ENCODE data around the gene NANOS3. TPM values are rescaled to one million over a fixed set of nuclear protein-coding genes. Genes with fewer than 3 reads are reported as not detected.
A peak's percentile ranks its signal among the peaks of the same experiment; 100 is the strongest.

NANOS3 gene
- total and polyA plus RNA-seq, 2 of the 13 experiments (the other 11 are each of a cell fraction or from before 2014, with no cell fraction given), result 0.21 TPM; not detected in 1

DNA sequence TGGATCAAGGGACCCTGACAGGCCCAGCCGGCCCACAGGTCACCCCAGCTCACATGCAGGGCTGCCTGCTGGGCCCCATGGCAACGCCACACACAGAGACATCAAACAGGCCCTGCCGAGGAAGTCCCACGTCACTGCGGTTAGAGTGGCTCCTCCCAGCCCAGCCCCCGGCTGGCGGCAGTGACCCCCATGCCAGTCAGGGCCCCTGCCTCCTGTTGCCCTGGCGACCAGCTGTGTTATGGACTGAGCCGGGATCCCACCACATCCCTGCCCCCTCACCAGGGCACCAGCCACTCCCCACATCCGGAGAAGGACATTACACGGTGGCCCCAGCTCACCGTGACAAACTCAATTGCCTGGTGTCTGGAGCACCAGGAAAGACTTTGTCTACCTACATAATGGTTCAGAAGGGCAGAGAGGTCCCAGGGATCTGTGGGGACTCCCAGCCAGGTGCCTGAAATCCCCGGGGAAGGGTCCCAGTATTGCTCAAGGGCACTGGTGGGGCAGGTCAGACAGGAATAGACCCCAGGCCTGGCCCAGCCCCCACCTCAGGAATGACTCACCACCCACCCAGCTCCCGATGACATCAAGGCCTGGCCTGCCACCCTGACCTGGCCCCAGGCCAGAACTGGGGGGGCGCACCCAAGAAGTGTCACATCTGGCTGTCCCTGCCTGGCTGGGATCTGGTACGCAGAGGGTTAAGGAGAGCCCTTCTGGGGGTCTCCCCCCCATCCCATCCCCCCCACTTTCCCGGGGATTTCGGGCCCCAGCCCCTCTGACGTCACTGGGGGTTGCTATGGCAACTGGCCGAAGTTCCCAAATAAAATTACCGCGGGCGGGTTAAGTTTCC is 30.2 kb upstream of the NANOS3 start (continued):
- TF ChIP-seq, protein P1, sequence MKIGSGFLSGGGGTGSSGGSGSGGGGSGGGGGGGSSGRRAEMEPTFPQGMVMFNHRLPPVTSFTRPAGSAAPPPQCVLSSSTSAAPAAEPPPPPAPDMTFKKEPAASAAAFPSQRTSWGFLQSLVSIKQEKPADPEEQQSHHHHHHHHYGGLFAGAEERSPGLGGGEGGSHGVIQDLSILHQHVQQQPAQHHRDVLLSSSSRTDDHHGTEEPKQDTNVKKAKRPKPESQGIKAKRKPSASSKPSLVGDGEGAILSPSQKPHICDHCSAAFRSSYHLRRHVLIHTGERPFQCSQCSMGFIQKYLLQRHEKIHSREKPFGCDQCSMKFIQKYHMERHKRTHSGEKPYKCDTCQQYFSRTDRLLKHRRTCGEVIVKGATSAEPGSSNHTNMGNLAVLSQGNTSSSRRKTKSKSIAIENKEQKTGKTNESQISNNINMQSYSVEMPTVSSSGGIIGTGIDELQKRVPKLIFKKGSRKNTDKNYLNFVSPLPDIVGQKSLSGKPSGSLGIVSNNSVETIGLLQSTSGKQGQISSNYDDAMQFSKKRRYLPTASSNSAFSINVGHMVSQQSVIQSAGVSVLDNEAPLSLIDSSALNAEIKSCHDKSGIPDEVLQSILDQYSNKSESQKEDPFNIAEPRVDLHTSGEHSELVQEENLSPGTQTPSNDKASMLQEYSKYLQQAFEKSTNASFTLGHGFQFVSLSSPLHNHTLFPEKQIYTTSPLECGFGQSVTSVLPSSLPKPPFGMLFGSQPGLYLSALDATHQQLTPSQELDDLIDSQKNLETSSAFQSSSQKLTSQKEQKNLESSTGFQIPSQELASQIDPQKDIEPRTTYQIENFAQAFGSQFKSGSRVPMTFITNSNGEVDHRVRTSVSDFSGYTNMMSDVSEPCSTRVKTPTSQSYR (CRISPR knock-in tag; IDR thresholded peaks at IDR 0.05; ENCODE audit: borderline replicate concordance), result peak; percentile 69
- no peak for TF ChIP-seq GABPA (IDR thresholded peaks at IDR 0.05; ENCODE audit: low read depth, low read length)
- peak; percentile 44; the same call in 1 of the 2 replicates for TF ChIP-seq GABPA (CRISPR knock-in tag; IDR thresholded peaks at IDR 0.05; ENCODE audit: low read depth)
- TF ChIP-seq, protein P2, sequence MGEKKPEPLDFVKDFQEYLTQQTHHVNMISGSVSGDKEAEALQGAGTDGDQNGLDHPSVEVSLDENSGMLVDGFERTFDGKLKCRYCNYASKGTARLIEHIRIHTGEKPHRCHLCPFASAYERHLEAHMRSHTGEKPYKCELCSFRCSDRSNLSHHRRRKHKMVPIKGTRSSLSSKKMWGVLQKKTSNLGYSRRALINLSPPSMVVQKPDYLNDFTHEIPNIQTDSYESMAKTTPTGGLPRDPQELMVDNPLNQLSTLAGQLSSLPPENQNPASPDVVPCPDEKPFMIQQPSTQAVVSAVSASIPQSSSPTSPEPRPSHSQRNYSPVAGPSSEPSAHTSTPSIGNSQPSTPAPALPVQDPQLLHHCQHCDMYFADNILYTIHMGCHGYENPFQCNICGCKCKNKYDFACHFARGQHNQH (CRISPR knock-in tag; IDR thresholded peaks at IDR 0.05), result peak; percentile 50; the same call in 1 of the 2 replicates
- peak; percentile 68; the same call in 1 of the 2 replicates for TF ChIP-seq FOSL1 (CRISPR knock-in tag; IDR thresholded peaks at IDR 0.05; ENCODE audit: borderline replicate concordance)
- peak; percentile 83 for TF ChIP-seq TCF7 (IDR thresholded peaks at IDR 0.05; ENCODE audit: low read depth)
- TF ChIP-seq ATAD3A (CRISPR knock-in tag; IDR thresholded peaks at IDR 0.05), result no peak
- TF ChIP-seq RFX1 (IDR thresholded peaks at IDR 0.05), result peak; percentile 99
- peak; percentile 94 for TF ChIP-seq ZNF652 (CRISPR knock-in tag; IDR thresholded peaks at IDR 0.05; ENCODE audit: borderline replicate concordance, low read depth)
- TF ChIP-seq HCFC1 (IDR thresholded peaks at IDR 0.05; ENCODE audit: low read depth, low read length), result peak; percentile 28; the same call in 1 of the 2 replicates
- TF ChIP-seq, protein P3, sequence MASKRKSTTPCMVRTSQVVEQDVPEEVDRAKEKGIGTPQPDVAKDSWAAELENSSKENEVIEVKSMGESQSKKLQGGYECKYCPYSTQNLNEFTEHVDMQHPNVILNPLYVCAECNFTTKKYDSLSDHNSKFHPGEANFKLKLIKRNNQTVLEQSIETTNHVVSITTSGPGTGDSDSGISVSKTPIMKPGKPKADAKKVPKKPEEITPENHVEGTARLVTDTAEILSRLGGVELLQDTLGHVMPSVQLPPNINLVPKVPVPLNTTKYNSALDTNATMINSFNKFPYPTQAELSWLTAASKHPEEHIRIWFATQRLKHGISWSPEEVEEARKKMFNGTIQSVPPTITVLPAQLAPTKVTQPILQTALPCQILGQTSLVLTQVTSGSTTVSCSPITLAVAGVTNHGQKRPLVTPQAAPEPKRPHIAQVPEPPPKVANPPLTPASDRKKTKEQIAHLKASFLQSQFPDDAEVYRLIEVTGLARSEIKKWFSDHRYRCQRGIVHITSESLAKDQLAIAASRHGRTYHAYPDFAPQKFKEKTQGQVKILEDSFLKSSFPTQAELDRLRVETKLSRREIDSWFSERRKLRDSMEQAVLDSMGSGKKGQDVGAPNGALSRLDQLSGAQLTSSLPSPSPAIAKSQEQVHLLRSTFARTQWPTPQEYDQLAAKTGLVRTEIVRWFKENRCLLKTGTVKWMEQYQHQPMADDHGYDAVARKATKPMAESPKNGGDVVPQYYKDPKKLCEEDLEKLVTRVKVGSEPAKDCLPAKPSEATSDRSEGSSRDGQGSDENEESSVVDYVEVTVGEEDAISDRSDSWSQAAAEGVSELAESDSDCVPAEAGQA (IDR thresholded peaks at IDR 0.05; ENCODE audit: low read depth), result peak; percentile 52; the same call in 1 of the 2 replicates
- TF ChIP-seq, protein P3 (CRISPR knock-in tag; IDR thresholded peaks at IDR 0.05; ENCODE audit: borderline replicate concordance), result no peak
- no peak for TF ChIP-seq ZNF530 (CRISPR knock-in tag; IDR thresholded peaks at IDR 0.05; ENCODE audit: low read depth)
- peak; percentile 73; the same call in 1 of the 2 replicates for TF ChIP-seq ZGPAT (CRISPR knock-in tag; IDR thresholded peaks at IDR 0.05)
- 0 out of 2 replicates have a peak, but pooled peaks have one; percentile 35 for TF ChIP-seq SATB2 (CRISPR knock-in tag; IDR thresholded peaks at IDR 0.05)
- TF ChIP-seq ZNF431 (CRISPR knock-in tag; IDR thresholded peaks at IDR 0.05; ENCODE audit: borderline replicate concordance, low read depth), result peak; percentile 86; the same call in 1 of the 2 replicates
- TF ChIP-seq SP4 (CRISPR knock-in tag; IDR thresholded peaks at IDR 0.05), result peak; percentile 46; the same call in 1 of the 2 replicates

All from HepG2 (cell line).